Nephron (organoid): ENCODE measurements around the gene NEDD4L.
"Not testable (repeated sequence)": the region's sequence is repeated elsewhere in the genome, so short reads cannot be mapped to it uniquely, and the experiment has no call there.

Source experiments
- H3K27ac Mint-ChIP-seq, 3 experiments: 2 replicates each; pipeline ENCODE4 v1.8.0; 2020; ENCODE audit warnings: mixed read lengths in 3 of 3, mild to moderate bottlenecking in 2 of 3, moderate library complexity in 1 of 3
- H3K27me3 Mint-ChIP-seq: 2 replicates; pipeline ENCODE4 v1.8.0; 2021; ENCODE audit warnings: low read depth, mild to moderate bottlenecking, moderate library complexity, mixed read lengths
- H3K36me3 Mint-ChIP-seq: 2 replicates; pipeline ENCODE4 v1.8.0; 2020; ENCODE audit warnings: low read depth, mixed read lengths
- H3K4me1 Mint-ChIP-seq: 2 replicates; pipeline ENCODE4 v1.8.0; 2020; ENCODE audit warnings: mixed read lengths
- H3K4me3 Mint-ChIP-seq, 3 experiments: 2 replicates each; pipeline ENCODE4 v1.8.0; 2020; ENCODE audit warnings: mild to moderate bottlenecking in 3 of 3, mixed read lengths in 3 of 3, moderate library complexity in 2 of 3
- H3K9me3 Mint-ChIP-seq: 2 replicates; pipeline ENCODE4 v1.8.0; 2020; ENCODE audit warnings: mixed read lengths
- CTCF ChIP-seq, 3 experiments: fragments of 200-600 bp; sonication (generic); IDR thresholded peaks; one replicate each; pipeline ENCODE4 v1.5.0; 2021; ENCODE audit warnings: antibody characterized with exemption in 3 of 3; ENCODE audit not compliant: unreplicated experiment in 3 of 3

The NEDD4L gene

GRCh38 chr18:58378411-58379379 is 334.7 kb downstream of the NEDD4L start:
- TF ChIP-seq CTCF (IDR thresholded peaks at IDR 0.05; ENCODE audit: unreplicated experiment in 3 of 3) = no peak
- Mint-ChIP-seq H3K4me1 (peaks cover 61% of the 10 kb centered on the region), H3K36me3 (peaks cover 64% of the 10 kb centered on the region), H3K9me3 (no peaks in the 10 kb centered on the region), H3K4me3 (peak overlapping the region in 1 of 3 experiments; percentile 17), H3K27ac (peak overlapping the region; percentile 52 to 90 (median 88)), H3K27me3 (no peaks in the 10 kb centered on the region)

- peaks cover 58% of the 10 kb centered on the region for H3K4me1 Mint-ChIP-seq
- no peaks in the 10 kb centered on the region for H3K9me3 Mint-ChIP-seq
- peak overlapping the region; percentile 10 to 90 (median 88) for H3K27ac Mint-ChIP-seq
- H3K4me3 Mint-ChIP-seq = no peak overlapping the region
- no peak for TF ChIP-seq CTCF (IDR thresholded peaks at IDR 0.05; ENCODE audit: unreplicated experiment in 3 of 3)
- H3K36me3 Mint-ChIP-seq = peaks cover 67% of the 10 kb centered on the region
- H3K27me3 Mint-ChIP-seq = no peaks in the 10 kb centered on the region
Observed at GRCh38 chr18:58379443-58379842, 335.4 kb downstream of the NEDD4L start.

GRCh38 chr18:58380113-58380512 is 336.1 kb downstream of the NEDD4L start:
- H3K9me3 Mint-ChIP-seq, H3K4me3 Mint-ChIP-seq, H3K27me3 Mint-ChIP-seq, H3K27ac Mint-ChIP-seq: not testable (repeated sequence)
- Mint-ChIP-seq H3K36me3 (peaks cover 66% of the 10 kb centered on the region), H3K4me1 (peaks cover 58% of the 10 kb centered on the region)

GRCh38 chr18:58381676-58382411 is 337.8 kb downstream of the NEDD4L start:
- Mint-ChIP-seq H3K36me3 (peaks cover 60% of the 10 kb centered on the region), H3K9me3 (no peaks in the 10 kb centered on the region), H3K4me3 (no peak overlapping the region)

GRCh38 chr18:58382446-58382845 is 338.4 kb downstream of the NEDD4L start:
- H3K27me3 Mint-ChIP-seq = no peaks in the 10 kb centered on the region
- no peaks in the 10 kb centered on the region for H3K9me3 Mint-ChIP-seq
- TF ChIP-seq CTCF (IDR thresholded peaks at IDR 0.05; ENCODE audit: unreplicated experiment in 3 of 3) = no peak
- H3K27ac Mint-ChIP-seq = peak overlapping the region in 2 of 3 experiments; percentile 75
- H3K36me3 Mint-ChIP-seq = peaks cover 63% of the 10 kb centered on the region
- peaks cover 38% of the 10 kb centered on the region for H3K4me1 Mint-ChIP-seq
- H3K4me3 Mint-ChIP-seq = no peak overlapping the region

More at GRCh38 chr18:58381676-58382411, 337.8 kb downstream of the NEDD4L start:
- H3K4me1 Mint-ChIP-seq = peaks cover 41% of the 10 kb centered on the region
- no peaks in the 10 kb centered on the region for H3K27me3 Mint-ChIP-seq
- no peak for TF ChIP-seq CTCF (IDR thresholded peaks at IDR 0.05; ENCODE audit: unreplicated experiment in 3 of 3)
- peak overlapping the region; percentile 54 to 75 (median 64) for H3K27ac Mint-ChIP-seq

GRCh38 chr18:58385472-58385871 is 341.4 kb downstream of the NEDD4L start:
- Mint-ChIP-seq H3K9me3 (no peaks in the 10 kb centered on the region), H3K36me3 (peaks cover 78% of the 10 kb centered on the region), H3K27ac (no peak overlapping the region), H3K27me3 (no peaks in the 10 kb centered on the region), H3K4me3 (no peak overlapping the region), H3K4me1 (peaks cover 44% of the 10 kb centered on the region)
- no peak for TF ChIP-seq CTCF (IDR thresholded peaks at IDR 0.05; ENCODE audit: unreplicated experiment in 3 of 3)
